NCI-H526 (cell line): ENCODE data around the gene ZP1.

Source experiments
- DNase-seq, 2 experiments: peaks; one replicate each; lab custom pipeline; 2025; lab: John Stamatoyannopoulos, UW

ZP1 gene

GRCh38 chr11:60866911-60867870, at the start of gene ZP1:
Gene ZP1, plus strand, starts transcription at chr11:60867542. Its CDS starts 20 bp downstream, at chr11:60867562.
- peak in 1 of 2 experiments; percentile 23 for DNase-seq

GRCh38 chr11:60818057-60818456, 49.3 kb upstream of the ZP1 start:
- no peak for DNase-seq

GRCh38 chr11:60821827-60822599, 45.3 kb upstream of the ZP1 start:
- no peak for DNase-seq

GRCh38 chr11:60823745-60824306, 43.5 kb upstream of the ZP1 start:
- peak; percentile 13 to 43 for DNase-seq

GRCh38 chr11:60825118-60825517, 42.2 kb upstream of the ZP1 start:
- no peak for DNase-seq

GRCh38 chr11:60825790-60826189, 41.6 kb upstream of the ZP1 start:
- no peak for DNase-seq

GRCh38 chr11:60830478-60831142, 36.7 kb upstream of the ZP1 start:
- no peak for DNase-seq

GRCh38 chr11:60831143-60831500, 36.2 kb upstream of the ZP1 start:
- DNase-seq: peak; percentile 71 to 92

GRCh38 chr11:60831501-60832079, 35.8 kb upstream of the ZP1 start:
- DNase-seq: peak in 1 of 2 experiments; percentile 29

GRCh38 chr11:60834742-60835533, 32.4 kb upstream of the ZP1 start:
- no peak for DNase-seq

GRCh38 chr11:60835534-60835846, 31.9 kb upstream of the ZP1 start:
- DNase-seq: no peak

- no peak for DNase-seq
Measured at GRCh38 chr11:60836866-60837515, 30.4 kb upstream of the ZP1 start.

- no peak for DNase-seq
Measured at GRCh38 chr11:60838132-60838531, 29.2 kb upstream of the ZP1 start.

GRCh38 chr11:60840470-60841430, 26.6 kb upstream of the ZP1 start:
- DNase-seq: no peak

- peak; percentile 90 to 96 for DNase-seq
Measured at GRCh38 chr11:60841797-60842667, 25.3 kb upstream of the ZP1 start, which contains the start of gene CCDC86. Gene CCDC86, plus strand, starts transcription at chr11:60842113. Its CDS starts 12 bp downstream, at chr11:60842125.

GRCh38 chr11:60842668-60843600, 24.4 kb upstream of the ZP1 start:
- no peak for DNase-seq
